ENCODE results near the gene GAGE10.
"Not testable (repeated sequence)": the region's sequence is repeated elsewhere in the genome, so short reads cannot be mapped to it uniquely, and the experiment has no call there.

The GAGE10 gene

DNA sequence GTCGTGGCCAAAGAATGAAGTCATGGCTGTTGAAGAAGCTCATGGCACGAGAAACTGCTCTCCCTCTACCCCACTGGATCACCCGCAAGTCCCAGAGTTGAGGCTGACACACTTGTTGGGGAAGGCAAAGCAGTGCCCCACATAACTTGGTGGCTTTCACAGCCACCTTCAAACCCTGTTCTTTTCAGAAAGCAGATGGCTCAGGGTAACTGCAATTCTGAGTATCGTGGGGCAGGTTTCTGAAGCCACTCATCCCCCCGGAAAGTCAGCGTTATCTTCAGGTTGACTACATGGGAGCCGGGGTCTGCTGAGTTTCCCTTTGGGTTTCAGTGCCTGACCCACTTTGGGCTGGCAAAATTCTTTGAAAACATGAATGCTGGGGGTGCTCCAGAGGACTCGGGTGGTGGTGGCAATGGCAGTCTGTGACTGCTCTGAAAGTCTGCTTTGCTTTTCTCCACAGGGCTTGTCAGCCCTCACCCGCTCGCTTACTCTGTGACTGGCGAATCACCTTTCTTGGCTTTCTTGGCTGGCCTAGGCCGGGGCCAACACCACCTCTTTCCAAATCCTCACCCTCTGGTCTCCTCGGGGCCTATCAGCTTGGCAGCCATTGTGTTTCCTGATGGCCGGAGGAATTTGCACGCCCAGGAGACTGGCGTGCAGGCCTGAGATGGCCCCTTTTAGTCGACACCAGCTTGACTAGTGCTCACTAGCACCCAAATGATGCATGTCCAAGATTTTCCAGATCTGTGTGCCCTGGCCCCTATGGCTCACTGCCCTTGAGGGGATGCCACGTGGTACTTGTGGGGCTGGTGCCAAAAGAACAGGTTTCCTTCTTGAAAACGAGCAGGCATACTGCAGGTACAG, 26.5 kb upstream of the GAGE10 start:
- no peak for DNase-seq (ENCODE audit: low read depth)

DNA sequence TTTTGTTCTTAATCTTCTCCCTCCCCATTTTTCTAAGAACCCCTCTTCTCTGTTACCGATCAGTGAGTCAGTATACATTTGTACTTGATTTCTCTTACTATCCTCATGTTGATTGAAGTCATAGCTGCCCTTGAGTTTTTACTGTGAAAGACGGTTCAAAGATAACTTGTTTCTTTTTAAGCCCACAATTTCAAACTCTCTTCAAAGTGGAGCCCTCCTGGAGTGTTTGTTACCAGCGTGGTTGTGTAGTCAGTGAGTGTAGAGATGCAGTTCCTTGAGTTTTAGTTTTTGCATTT, 26.0 kb upstream of the GAGE10 start:
- DNase-seq (ENCODE audit: low read depth) = no peak

DNA sequence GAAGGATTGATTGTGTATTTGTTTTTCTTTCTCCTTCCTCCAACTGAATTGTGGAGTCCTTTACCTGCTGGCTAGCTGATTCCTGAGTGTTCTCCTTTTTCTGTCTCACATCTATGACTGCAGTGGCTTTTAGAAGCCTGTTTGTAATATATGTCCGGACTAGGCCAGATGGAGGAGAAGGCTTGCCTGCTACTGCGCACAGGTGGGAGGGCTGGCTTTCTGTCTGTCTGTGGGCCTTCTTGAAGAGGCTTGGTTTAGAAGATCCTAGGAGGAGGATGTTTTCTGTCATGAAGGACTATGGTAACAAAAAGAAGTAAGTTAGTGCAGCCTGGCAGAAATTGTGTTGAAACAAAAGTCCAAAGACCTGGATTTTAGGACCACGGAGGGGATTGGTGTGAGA, 25.4 kb upstream of the GAGE10 start:
- DNase-seq (ENCODE audit: low read depth) = no peak

DNA sequence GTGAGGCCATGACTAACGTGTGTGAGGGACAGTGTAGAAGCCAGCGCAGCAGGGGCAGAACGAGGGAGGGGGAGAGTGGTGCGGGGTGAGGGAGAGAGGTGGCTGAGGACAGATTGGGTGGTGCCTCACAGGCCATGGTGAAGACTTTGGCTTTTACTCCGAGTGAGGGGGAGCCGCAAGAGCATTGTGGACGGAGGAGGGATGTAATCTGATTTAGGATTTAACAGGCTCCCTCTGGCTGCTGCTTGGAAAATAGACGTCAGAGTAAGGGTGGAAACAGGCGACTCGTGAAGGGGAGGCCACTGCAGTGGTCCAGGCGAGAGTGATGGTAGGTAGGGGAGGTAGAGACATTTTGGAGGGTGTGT, 20.8 kb upstream of the GAGE10 start:
- DNase-seq (ENCODE audit: low read depth) = no peak

DNA sequence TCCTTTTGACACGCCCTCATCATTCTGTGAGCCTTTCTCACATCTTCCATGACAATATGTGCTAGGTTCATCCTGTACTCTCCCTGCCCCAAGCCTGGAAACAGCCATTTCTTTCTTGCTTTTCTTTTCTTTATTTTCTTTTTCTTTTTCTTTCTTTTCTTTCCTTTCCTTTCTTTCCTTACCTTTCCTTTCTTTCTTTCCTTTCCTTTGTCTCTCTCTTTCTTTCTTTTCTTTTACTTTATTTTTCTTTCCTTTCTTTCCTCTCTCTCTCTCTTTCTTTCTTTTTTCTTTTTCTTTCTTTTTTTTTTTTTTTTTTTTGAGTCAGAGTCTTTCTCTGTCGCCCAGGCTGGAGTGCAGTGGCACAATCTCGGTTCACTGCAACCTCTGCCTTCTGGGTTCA, 19.2 kb upstream of the GAGE10 start:
- no peak for DNase-seq (ENCODE audit: low read depth)

DNA sequence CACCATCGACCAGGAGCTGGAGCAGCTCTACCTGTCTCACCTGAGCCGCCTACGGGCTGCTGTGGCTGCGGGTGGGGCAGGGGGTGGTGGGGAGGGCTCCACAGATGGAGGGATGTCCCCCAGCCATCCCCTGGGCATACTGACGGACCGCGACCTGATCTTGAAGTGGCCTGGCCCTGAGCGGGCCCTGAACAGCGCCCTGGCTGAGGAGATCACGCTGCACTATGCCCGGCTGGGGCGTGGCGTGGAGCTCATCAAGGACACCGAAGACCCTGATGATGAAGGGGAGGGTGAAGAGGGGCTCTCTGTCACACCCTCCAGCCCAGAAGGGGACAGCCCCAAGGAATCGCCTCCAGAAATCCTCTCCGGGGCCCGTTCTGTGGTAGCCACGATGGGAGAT, 17.3 kb upstream of the GAGE10 start:
- DNase-seq (ENCODE audit: low read depth) = no peak

DNA sequence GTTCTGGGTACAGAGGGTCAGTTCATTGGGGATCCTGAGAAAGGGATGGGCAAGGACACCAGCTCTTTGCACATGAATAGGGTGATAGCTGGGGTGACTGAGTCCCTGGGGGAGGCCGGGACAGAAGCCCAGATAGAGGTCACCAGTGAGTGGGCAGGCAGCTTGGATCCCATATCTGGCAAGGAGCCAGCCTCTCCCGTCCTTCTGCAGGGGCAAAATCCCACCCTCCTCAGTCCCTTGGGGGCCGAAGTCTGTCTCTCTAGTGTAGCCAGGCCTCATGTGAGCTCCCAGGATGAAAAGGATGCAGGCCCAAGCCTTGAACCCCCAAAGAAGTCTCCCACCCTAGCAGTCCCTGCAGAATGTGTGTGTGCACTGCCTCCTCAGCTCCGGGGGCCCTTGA, 16.9 kb upstream of the GAGE10 start:
- DNase-seq (ENCODE audit: low read depth) = no peak

DNA sequence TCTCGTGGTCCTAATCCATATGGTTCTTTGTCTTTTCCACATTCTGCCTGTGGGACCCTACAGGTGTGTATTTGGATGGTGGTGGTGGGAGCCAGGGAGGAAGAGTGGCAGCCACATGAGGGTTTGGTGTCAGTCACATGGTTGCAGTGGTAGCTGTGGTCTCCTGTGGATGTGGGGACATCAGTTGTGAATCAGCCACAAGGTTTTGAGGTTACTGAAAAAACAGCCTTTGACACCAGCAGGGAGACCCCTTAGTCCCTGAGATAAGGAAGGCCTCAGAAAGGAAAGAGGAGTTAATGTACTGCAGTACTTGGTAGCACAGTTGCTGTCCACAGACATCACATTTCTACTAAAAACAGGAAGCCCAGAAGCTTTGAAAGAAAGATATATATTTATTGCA, 15.8 kb upstream of the GAGE10 start:
- no peak for DNase-seq (ENCODE audit: low read depth)

DNA sequence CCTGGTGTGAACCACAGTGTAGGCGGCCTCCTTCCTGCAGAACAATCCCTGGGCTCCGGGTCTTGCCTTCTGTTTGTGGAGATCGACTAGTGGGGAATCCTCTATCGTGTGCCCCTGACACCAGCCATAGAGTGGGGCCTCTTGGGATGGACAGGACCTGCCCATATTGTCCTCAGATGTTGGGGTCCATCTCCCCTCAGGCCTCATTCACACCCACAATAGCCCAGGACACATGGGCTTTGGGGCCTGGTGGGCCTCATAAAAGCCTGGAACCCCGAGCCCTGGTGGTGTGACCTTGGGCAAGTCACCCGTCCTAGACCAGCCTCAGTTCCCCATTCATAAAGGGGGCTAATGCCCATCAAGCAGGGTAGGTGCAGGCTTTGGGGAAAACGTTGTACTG, 13.2 kb upstream of the GAGE10 start:
- DNase-seq (ENCODE audit: low read depth) = no peak

DNA sequence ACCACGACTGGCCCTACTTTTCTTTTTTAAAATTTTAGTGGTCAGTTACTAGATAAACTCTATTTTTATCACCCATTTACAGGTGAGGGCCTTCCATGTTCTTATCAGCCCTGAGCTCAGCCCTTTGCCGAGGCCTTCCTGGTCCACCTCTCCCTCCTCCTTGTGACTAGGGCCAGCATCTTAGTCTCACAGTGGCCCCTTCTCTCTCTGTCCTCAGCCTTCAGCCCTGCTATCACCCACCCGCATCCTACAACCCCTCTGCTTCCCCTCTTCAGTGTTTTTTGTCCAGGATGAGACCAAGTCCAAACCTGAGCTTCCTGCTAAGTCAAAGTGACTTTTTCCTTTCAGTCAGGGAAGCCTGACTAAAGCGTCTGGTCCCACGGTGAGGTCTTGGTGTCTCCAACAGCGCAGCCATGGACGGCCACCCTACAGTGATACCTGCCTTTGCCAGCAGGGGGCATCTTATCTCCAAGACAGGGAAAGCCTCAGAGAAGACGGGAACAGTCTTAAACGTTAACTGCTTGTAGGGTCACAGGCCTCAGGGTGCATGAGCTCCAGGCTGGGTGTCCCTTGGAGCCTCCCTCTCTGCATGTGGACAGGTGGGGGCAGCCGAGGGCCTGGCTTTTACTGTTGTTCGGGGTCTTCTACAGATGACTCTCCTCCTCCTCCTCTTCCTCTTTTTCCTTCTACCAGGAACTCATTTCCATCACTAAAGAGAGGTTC, 11.7 kb upstream of the GAGE10 start:
- peak; percentile 57 for DNase-seq (ENCODE audit: low read depth)

DNA sequence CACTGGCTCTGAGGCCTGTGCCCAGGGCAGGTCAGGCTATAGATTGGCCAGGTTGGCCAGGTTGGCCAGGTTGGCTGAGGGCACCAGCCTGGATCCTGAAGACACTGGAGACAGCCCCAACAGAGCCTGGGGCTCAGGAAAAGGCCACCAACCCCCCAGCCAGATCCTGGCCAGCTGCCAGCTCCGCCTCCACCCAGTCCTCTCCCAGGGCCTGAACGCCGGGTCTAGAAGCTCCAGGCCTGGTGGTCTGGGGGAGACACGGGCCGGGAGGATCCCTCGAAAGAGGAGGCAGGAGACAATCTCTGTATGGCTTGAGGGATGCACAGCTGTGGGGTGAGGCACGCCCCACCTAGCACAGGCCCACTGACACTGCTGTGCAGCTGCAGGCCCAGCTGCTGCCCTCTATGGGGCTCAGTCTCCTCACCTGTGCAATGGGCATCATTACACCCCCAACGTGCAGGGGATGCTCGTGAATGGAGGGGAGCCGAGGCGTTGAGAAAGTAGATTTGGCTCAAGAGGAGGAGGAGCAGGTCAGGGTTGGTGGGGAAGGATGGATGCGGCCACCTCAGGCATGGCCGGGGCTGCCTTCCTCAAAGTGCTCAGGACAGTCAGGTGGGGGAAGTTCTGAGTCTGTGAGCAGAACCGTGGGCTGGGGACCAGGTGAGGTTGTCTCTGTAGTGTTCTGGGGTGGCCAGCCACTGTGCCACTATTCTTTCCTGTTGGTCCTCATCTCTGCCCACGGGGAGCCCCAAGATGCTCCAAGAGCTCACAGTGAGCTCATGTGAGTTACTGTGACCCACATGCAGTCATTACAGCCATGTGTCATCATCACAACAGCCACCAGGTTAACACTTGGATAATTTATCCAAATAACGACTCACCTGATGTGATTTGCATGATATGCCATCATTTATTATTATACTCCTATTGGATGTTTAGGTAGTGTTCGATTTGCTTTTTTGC, 10.8 kb upstream of the GAGE10 start:
- DNase-seq (ENCODE audit: low read depth) = no peak

DNA sequence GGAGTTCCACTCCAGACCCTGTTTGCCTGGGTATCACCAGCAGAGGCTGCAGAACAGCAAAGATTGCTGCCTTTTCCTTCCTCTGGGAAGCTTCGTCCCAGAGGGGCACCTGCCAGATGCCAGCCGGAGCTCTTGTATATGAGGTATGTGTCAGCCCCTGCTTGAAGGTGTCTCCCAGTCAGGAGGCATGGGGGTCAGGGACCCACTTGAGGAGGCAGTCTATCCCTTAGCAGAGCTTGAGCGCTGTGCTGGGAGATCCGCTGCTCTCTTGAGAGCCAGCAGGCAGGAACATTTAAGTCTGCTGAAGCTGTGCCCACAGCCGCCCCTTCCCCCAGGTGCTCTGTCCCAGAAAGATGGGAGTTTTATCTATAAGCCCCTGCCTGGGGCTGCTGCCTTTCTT, 4.2 kb upstream of the GAGE10 start:
- DNase-seq (ENCODE audit: low read depth) = not testable (repeated sequence)

DNA sequence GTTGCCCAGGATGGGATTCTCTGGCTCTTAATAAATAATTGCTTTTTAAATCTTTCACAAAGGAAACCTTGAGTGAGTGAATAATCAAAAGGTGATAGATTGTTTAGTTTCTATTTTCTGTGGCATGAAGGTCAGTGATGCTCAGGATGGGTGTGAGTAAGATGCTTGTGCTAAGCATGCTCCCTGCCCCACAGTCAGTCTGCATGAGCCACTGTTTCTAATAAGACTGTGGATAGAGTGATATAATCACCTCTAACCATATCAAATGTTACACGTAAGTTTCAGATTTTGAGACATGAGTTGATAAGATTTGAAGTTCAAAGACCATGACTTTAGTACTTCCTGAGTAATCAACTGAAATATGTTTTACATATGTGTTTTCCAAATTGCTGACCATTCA, 2.7 kb upstream of the GAGE10 start:
- no peak for DNase-seq (ENCODE audit: low read depth)

DNA sequence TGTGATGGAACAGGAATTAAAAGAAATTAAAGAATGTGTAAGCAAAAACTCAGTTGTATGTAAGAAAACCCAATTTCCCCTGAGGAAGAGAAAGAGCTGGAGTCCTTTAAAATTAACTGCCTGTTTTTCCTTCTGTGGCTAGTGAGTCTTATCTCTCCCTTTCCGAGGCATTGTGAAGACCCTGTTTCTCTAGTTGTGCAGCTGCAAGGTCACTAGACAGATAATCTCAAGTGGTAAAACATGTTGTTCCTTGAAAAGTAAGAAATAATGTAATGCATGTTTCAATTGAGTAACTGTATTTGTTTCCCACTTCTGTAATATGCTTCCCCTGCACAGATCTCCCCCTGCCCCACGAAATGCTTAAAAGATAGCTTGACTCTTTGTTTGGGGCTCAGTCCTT, 4.3 kb downstream of the GAGE10 start:
- DNase-seq (ENCODE audit: low read depth) = not testable (repeated sequence)

DNA sequence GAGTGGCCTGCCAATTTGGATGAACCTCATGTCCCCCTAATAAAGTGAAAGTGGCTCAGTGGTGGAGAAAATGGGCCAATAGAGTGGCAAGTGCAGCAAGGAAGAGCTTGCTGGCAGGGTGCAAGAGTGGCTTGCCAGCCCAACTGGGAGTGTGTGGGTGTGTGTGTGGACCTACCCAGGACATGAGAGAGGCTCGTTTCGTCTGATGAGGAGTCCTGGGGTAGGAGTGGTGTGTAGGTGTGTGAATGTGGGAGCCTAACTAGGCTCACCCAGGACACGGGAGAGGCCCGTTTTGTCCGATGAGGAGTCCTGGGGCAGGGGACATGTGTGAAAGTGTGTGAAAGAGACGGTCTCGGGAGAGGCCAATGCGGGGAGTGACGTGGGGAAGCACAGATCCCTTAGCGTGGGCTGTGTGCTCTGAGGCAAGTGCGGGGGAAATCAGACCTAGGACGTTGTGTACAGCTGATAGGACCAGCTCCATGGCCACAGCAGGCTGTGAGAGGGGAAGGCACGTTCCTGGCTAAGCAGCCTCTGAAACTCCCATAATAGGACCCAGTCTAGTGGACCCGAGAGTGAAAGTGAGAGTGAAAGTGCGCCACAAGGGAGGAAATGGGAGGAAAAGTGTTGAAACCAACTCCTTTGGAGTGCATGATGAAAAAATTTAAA, 5.3 kb downstream of the GAGE10 start:
- DNase-seq (ENCODE audit: low read depth) = no peak

DNA sequence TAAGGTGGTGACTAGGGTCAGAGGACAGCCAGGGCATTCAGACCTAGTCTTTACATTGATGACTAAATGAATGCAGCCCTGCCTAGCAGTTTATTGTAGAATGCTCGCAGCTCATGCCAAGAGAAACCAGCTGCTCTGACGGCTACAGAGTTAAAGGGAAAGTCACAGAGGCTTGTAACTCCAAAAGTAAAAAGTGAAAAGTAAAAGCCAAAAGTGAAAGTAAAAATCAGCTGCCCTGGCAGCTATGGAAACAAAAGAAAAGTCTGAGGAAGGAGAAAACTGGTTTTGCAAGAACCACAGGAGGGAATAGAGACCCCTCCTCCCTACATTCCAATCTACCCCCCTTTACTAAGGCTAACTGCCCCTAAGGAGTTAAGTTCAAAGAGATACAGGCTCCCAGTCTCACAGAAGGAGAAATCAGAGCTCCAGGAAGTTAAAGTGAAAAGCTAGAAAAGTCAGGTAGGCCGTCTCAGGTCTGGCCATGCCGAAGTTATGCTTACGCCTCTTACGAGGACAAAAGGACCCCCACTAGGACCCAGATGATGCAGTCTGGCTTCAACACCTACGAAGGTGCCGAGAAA, 6.0 kb downstream of the GAGE10 start:
- no peak for DNase-seq (ENCODE audit: low read depth)

DNA sequence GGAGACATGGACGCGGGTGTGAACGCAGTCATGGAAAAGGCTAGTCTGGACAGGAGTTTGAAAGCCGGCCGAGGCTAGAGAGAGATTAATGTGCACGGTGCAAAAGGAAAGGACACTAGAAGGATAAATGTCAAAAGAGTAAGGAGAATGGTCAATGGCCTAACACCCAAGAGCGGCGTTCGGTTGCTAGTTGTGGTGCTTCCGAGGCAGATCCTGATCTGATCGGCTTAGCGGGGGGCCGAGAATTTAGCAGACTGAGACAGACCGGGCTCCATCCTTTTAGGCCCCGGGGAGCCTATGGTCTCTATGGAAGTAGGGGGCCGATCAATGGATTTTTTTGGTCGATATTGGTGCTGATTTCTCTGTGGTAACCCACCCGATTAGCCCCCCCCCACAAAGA, 6.9 kb downstream of the GAGE10 start:
- DNase-seq (ENCODE audit: low read depth) = no peak

DNA sequence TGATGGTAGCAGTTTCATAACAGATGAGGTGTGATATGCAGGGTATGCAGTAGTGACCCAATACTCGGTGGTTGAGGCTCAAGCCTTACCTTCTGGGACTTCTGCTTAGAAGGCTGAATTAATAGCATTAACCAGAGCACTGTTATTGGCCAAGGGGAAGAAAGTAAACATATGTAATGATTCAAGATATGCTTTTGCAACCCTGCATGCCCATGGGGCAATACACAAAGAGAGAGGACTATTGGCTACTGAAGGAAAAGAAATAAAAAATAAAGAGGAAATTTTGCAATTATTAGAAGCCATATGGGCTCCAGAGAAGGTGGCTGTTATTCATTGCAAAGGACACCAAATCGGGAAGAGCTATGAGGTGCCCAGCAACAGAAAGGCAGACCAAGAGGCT, 8.7 kb downstream of the GAGE10 start:
- DNase-seq (ENCODE audit: low read depth) = no peak

DNA sequence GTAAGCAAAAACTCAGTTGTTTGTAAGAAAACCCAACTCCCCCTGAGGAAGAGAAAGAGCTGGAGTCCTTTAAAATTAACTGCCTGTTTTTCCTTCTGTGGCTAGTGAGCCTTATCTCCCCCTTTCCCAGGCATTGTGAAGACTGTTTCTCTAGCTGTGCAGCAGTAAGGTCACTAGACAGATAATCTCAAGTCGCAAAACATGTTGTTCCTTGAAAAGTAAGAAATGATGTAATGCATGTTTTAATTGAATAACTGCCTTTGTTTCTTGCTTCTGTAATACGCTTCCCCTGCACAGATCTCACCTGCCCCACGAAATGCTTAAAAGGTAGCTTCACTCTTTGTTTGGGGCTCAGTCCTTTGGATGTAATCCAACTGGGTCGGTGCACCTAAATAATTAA, 12.6 kb downstream of the GAGE10 start:
- DNase-seq (ENCODE audit: low read depth) = no peak

DNA sequence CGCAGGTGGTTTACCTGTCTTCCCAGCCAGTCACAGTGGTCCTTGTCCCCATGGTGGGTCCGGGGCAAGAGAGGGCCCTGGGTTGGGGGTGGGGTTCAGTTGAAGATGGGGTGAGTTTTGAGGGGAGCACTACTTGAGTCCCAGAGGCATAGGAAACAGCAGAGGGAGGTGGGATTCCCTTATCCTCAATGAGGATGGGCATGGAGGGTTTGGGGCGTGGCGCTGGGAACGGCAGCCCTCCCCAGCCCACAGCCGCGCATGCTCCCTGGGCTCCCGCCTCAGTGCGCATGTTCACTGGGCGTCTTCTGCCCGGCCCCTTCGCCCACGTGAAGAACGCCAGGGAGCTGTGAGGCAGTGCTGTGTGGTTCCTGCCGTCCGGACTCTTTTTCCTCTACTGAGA, 18.3 kb downstream of the GAGE10 start, which contains the start of gene GAGE12J:
Gene GAGE12J, plus strand, starts transcription at position 301 of the 400 bp plus-strand sequence. CDS start 1,157 bp downstream, outside the sequence.
- DNase-seq (ENCODE audit: low read depth) = not testable (repeated sequence)

DNA sequence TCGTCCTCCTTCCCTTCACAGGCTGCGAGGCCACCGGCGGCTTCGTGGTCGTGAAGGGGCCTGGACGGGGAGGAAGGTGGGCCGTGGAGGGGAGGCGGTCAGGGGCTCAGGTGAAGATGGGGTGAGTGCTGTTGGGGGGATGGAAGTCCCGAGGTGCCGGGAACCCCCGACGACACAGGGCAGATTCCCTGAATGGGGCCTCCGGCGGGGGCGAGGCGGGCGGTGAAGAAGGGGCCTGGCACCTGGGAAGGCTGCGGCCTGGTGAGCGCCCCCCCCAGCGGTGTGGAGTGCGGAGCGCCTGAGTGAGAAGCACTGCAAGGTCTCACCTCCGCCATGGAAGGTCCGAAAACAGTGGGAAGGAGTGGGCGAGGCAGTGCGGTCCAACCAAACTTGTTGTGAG, 18.8 kb downstream of the GAGE10 start:
- not testable (repeated sequence) for DNase-seq (ENCODE audit: low read depth)

DNA sequence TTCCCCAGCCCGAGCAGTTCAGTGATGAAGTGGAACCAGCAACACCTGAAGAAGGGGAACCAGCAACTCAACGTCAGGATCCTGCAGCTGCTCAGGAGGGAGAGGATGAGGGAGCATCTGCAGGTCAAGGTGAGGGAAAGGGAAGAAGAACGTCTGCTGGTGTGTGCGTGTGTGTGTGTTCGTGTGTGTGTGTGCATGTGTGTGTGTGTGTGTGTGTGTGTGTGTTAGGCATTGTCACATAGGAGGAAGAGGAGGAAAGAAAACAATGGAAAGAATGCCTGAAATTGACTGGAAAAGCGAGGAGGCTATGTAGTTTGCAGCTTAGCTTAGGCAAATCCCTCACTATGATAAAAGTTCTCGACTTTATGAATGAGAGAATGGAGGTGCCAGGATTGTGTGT, 20.3 kb downstream of the GAGE10 start:
- not testable (repeated sequence) for DNase-seq (ENCODE audit: low read depth)
